ENCODE measurements around the gene ANXA3.
"Not testable (repeated sequence)": the region's sequence is repeated elsewhere in the genome, so short reads cannot be mapped to it uniquely, and the experiment has no call there.

ANXA3 gene

GRCh38 chr4:78591404-78591803, 39.8 kb downstream of the ANXA3 start:
- TF ChIP-seq CTCF (IDR thresholded peaks at IDR 0.05; ENCODE audit: control insufficient read depth, extremely low read depth, insufficient read depth) = no peak
- no peak for DNase-seq (ENCODE audit: low read depth)
- H3K4me3 ChIP-seq (ENCODE audit: low read depth, low read length) = no peak overlapping the region

GRCh38 chr4:78592088-78592783, 40.7 kb downstream of the ANXA3 start:
- H3K4me3 ChIP-seq (ENCODE audit: low read depth, low read length) = no peak overlapping the region
- no peak for DNase-seq (ENCODE audit: low read depth)
- TF ChIP-seq CTCF (IDR thresholded peaks at IDR 0.05; ENCODE audit: control insufficient read depth, extremely low read depth, insufficient read depth) = peak; percentile 30

GRCh38 chr4:78596111-78596742, 44.7 kb downstream of the ANXA3 start:
- no peak for DNase-seq (ENCODE audit: low read depth)
- no peak for TF ChIP-seq CTCF (IDR thresholded peaks at IDR 0.05; ENCODE audit: control insufficient read depth, extremely low read depth, insufficient read depth)
- no peak overlapping the region for H3K4me3 ChIP-seq (ENCODE audit: low read depth, low read length)

GRCh38 chr4:78598431-78598830, 46.9 kb downstream of the ANXA3 start:
- not testable (repeated sequence) for DNase-seq (ENCODE audit: low read depth); H3K4me3 ChIP-seq (ENCODE audit: low read depth, low read length)

- TF ChIP-seq CTCF (IDR thresholded peaks at IDR 0.05; ENCODE audit: control insufficient read depth, extremely low read depth, insufficient read depth) = no peak
- no peak for DNase-seq (ENCODE audit: low read depth)
- no peak overlapping the region for H3K4me3 ChIP-seq (ENCODE audit: low read depth, low read length)
Observed at GRCh38 chr4:78599147-78599546, 47.6 kb downstream of the ANXA3 start.

DNA sequence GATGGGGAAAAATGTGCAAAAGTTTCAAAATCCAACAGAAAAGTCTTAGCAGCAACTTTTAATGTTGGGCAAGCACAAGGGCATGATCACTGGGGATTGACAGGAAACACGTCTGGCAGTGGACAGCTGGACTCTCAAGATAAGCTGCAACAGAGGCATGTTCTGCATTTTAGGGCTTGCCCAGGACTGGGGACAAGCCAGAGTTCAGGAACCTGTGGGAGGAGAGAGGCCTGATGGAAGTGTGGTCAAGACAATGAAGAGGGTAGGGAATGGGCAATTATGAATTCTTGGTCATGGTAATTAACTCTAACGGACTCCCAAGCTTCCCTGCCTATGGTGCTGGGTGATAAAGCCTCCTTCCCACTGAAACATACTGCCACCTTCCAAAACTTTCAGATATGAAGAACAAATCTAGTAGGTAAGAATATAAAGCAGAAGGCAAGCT, 48.4 kb downstream of the ANXA3 start:
- TF ChIP-seq CTCF (IDR thresholded peaks at IDR 0.05; ENCODE audit: control insufficient read depth, extremely low read depth, insufficient read depth) = no peak
- no peak overlapping the region for H3K4me3 ChIP-seq (ENCODE audit: low read depth, low read length)
- DNase-seq (ENCODE audit: low read depth) = no peak

DNA sequence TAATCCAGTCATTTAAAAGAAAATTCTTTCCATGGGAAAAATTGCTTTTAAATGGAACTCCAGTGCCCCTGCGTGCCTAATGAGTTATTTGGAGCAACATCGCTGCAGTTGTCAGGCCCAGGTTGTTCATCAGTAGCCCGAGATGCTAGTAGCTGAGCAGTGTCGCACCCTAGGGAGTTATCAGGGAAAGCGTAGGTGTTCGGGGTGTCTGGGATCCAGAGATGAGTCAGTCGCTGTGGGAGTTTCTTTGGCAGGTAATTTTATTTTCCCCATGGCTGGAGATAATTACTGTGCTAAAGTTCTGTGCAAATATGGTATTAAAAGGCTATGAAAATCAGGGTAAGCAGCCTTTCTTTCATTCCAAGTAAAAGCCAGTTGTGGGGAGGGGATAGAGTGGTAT, 49.4 kb downstream of the ANXA3 start:
- DNase-seq (ENCODE audit: low read depth) = no peak
- H3K4me3 ChIP-seq (ENCODE audit: low read depth, low read length) = no peak overlapping the region
- no peak for TF ChIP-seq CTCF (IDR thresholded peaks at IDR 0.05; ENCODE audit: control insufficient read depth, extremely low read depth, insufficient read depth)
